Measurements from ENCODE around the gene NSUN3. TPM values are rescaled to one million over a fixed set of nuclear protein-coding genes. Genes with fewer than 3 reads are reported as not detected.

The NSUN3 gene
- total and polyA plus RNA-seq, 8 donors, result 2.4 to 88.8 (median 16.9) TPM

GRCh38 chr3:94065819-94066480 is 3.1 kb downstream of the NSUN3 start:
- no peak for DNase-seq
- Histone ChIP-seq H3K9me3 (no peaks in the 10 kb centered on the region), H3K4me1 (peaks cover 7 to 69% (median 43%) of the 10 kb centered on the region in 4 donors), H3K36me3 (peaks cover 0 to 13% (median 4%) of the 10 kb centered on the region in 4 donors), H3K27ac (no peak overlapping the region), H3K4me3 (no peak overlapping the region), H3K27me3 (no peaks in the 10 kb centered on the region)
- intact Hi-C loops (cut with DNase I; ENCODE audit: low total_unique reads), result no loop called here
- 68 to 95% (median 77%) methylated on average over 1 of the region's 1 CpG for WGBS, 5 donors
- TF ChIP-seq POLR2A (IDR thresholded peaks at IDR 0.05) (no peak), CTCF (IDR thresholded peaks at IDR 0.05) (no peak), POLR2AphosphoS5 (IDR thresholded peaks at IDR 0.05) (no peak), EP300 (IDR thresholded peaks at IDR 0.05) (no peak)

- Histone ChIP-seq H3K36me3 (peaks cover 0 to 17% (median 9%) of the 10 kb centered on the region in 4 donors), H3K27me3 (no peaks in the 10 kb centered on the region), H3K4me1 (peaks cover 7 to 72% (median 43%) of the 10 kb centered on the region in 4 donors), H3K9me3 (no peaks in the 10 kb centered on the region), H3K4me3 (no peak overlapping the region), H3K27ac (peak overlapping the region in 1 of 5 donors; percentile 7)
- no peak for DNase-seq
- no peak for TF ChIP-seq POLR2A (IDR thresholded peaks at IDR 0.05)
- peak in 1 of 3 donors; percentile 16 for TF ChIP-seq POLR2AphosphoS5 (IDR thresholded peaks at IDR 0.05)
- 62 to 77% (median 66%) methylated on average over 6 of the region's 6 CpGs for WGBS, 5 donors
- intact Hi-C loops (cut with DNase I; ENCODE audit: low total_unique reads), result no loop called here
Observed at GRCh38 chr3:94066506-94067500, 3.9 kb downstream of the NSUN3 start.

- TF ChIP-seq POLR2A (IDR thresholded peaks at IDR 0.05), result no peak
- no peak for TF ChIP-seq EP300 (IDR thresholded peaks at IDR 0.05)
- peak in 5 of 7 experiments; percentile 19 to 66 (median 57) for TF ChIP-seq CTCF (IDR thresholded peaks at IDR 0.05)
- TF ChIP-seq POLR2AphosphoS5 (IDR thresholded peaks at IDR 0.05), result no peak
- WGBS, 5 donors, result 34 to 49% (median 40%) methylated on average over 4 of the region's 4 CpGs
- peak in 1 of 2 donors; percentile 25 for DNase-seq
- no peak overlapping the region for H3K4me3 ChIP-seq
- H3K4me1 ChIP-seq, result peaks cover 7 to 56% (median 32%) of the 10 kb centered on the region in 4 donors
- peaks cover 0 to 32% (median 21%) of the 10 kb centered on the region in 4 donors for H3K36me3 ChIP-seq
- H3K27me3 ChIP-seq, result no peaks in the 10 kb centered on the region
- intact Hi-C loops (cut with DNase I; ENCODE audit: low total_unique reads), result no loop called here
- H3K9me3 ChIP-seq, result no peaks in the 10 kb centered on the region
- H3K27ac ChIP-seq, result no peak overlapping the region
Observed at GRCh38 chr3:94069194-94069813, 6.4 kb downstream of the NSUN3 start.

GRCh38 chr3:94070341-94070911 is 7.6 kb downstream of the NSUN3 start:
- 93 to 98% (median 94%) methylated on average over 6 of the region's 6 CpGs for WGBS, 5 donors

More at GRCh38 chr3:94070341-94070911, 7.6 kb downstream of the NSUN3 start:
- H3K36me3 ChIP-seq, result peaks cover 0 to 32% (median 21%) of the 10 kb centered on the region in 4 donors
- DNase-seq, result no peak
- intact Hi-C loops (cut with DNase I; ENCODE audit: low total_unique reads), result loop anchor here (5.0 kb wide), 1 partner anchor 73 kb away; no protein-coding TSS in a partner anchor
- no peak overlapping the region for H3K4me3 ChIP-seq
- H3K27me3 ChIP-seq, result no peaks in the 10 kb centered on the region
- H3K27ac ChIP-seq, result no peak overlapping the region
- H3K4me1 ChIP-seq, result peaks cover 0 to 45% (median 21%) of the 10 kb centered on the region in 4 donors
- no peaks in the 10 kb centered on the region for H3K9me3 ChIP-seq
- no peak for TF ChIP-seq POLR2AphosphoS5 (IDR thresholded peaks at IDR 0.05)
- no peak for TF ChIP-seq EP300 (IDR thresholded peaks at IDR 0.05)
- TF ChIP-seq POLR2A (IDR thresholded peaks at IDR 0.05), result no peak
- no peak for TF ChIP-seq CTCF (IDR thresholded peaks at IDR 0.05)

Data from stomach (tissue), 9 donors.